GM12873 (cell line): ENCODE results near the gene CYREN.

Source experiments
- TF ChIP-seq, protein P1 (sequence below): IDR thresholded peaks from 2 replicates; pipeline ENCODE4 v1.5.1; 2012; ENCODE audit warnings: low read depth, mild to moderate bottlenecking, moderate library complexity, low read length, control low read depth; ENCODE audit not compliant: insufficient read depth; ENCODE audit errors: missing control alignments

The CYREN gene

DNA sequence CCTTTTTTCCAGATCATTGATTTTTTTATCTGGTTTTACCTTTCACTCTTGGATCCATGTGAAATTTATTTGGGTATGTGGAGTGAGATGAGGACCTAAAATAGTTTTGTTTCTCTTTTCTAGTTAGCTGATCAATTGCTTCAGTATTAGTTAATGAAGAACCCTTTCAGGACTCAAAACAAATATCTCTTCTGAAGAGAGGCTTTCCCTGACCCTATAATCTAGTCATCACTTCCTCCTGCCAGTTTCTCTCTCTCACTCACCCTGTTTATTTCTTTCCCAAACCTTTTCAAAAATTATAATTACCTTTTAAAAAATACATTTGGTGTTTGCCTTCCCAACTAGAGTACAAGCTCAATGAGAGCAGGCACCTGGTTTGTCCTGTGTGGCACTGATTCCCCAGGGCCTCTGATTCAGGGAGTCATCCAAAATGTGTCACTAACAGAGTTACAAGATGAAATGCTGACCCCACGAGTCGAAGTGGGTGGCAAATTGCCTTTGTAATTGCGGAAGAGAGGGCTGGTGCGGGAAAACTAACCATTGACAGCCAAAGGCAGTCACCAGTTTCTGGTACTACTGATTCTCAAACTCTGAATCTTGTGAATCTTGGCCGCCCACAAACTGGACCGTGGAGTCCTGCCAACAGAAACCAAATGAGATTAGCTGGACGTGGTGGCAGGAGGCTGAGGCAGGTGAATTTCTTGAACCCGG lies 20.3 kb downstream of the CYREN start:
- TF ChIP-seq, protein P1, sequence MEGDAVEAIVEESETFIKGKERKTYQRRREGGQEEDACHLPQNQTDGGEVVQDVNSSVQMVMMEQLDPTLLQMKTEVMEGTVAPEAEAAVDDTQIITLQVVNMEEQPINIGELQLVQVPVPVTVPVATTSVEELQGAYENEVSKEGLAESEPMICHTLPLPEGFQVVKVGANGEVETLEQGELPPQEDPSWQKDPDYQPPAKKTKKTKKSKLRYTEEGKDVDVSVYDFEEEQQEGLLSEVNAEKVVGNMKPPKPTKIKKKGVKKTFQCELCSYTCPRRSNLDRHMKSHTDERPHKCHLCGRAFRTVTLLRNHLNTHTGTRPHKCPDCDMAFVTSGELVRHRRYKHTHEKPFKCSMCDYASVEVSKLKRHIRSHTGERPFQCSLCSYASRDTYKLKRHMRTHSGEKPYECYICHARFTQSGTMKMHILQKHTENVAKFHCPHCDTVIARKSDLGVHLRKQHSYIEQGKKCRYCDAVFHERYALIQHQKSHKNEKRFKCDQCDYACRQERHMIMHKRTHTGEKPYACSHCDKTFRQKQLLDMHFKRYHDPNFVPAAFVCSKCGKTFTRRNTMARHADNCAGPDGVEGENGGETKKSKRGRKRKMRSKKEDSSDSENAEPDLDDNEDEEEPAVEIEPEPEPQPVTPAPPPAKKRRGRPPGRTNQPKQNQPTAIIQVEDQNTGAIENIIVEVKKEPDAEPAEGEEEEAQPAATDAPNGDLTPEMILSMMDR = no peak

DNA sequence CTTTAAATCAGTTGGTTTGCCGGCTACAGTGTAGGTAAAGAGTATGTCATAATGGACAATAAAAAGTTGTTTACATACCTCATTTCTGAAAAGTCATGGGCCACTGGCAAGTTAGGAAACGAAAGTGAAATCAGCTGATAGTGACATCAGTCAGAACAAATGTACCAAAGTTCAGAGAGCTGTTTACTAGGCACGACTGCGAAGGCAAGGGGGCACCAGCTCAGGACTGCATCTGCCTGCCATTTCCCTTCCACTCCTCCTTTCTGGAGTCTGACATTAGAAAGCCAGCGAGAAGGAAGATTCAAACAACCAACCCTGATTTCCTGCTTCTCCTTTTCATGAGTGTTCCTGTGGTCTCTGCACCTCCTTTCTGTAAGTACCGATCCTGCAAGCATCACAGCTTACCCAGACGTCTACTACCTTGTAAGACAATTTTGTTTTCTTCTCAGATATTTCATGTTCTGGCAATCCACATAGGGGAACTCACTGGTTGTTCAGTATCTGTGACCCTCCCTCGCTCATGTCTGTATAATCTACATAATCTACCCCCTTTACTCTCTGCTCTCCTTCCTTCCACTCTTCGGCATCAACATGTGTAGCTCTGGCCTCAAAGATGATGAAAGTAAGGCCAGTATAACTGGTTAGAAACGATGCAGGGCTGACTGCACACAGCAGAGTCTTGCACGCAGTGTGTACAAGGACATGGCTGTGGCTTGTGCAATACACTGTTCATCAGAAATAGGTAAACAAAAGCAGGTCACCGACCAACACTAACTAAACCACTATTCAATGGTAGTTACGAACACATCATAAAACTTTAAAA lies 22.4 kb downstream of the CYREN start, which contains the start of gene TMEM140:
Gene TMEM140, plus strand, starts transcription at position 174 of the 823 bp plus-strand sequence. CDS start 16,370 bp downstream, outside the sequence.
- TF ChIP-seq, protein P1 = peak; percentile 18

DNA sequence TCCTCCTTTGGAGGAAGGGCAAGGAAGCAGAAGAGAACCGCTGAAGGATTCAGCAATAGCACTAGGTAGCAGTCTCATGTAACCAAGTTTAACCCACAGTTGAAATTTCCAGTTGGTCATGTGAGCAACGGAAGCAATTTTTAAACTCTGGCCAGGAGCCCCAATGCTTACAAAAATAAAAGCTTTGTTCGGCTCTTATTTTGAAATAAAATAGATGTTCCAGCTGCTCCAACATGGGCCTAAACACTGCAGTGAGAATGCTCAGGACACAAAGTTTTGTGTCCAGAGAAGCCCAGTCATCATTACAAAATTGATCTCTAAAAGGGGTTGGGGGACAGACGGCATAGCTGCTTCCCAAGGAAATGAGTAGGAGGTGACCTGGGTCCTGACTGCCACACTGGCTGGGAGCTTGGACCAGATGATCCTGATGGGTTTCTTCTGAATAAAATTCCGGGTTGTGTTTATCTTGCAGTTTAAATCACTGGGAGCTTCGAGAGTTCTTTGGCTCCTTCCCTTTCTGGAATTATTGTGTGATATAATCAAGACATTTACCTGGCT lies 23.1 kb downstream of the CYREN start:
- TF ChIP-seq, protein P1 = no peak

GRCh38 chr7:135143885-135144668 lies 26.4 kb downstream of the CYREN start:
- TF ChIP-seq, protein P1 = no peak

DNA sequence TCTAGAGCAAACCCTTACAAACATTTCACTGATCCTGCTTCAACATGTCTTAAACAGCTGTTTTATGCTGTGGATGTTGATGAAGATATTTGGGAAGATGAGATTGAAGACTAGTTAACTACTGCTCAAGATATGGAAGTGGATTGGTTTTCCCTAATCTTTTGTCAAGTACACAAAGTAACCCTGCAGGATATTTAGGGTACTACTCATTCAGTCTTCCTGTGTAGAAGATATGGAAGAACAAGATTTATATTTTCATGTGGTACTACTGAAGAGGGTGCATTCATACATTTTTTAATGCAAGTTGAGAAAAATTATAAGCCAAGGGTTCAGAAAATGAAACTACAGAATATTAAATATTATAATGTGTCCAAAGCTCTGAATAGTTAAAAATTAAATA lies 40.9 kb downstream of the CYREN start:
- TF ChIP-seq, protein P1 = peak; percentile 3

GRCh38 chr7:135128931-135129330 lies 41.6 kb downstream of the CYREN start:
- TF ChIP-seq, protein P1 = no peak
